ENCODE data around the gene ZNF25.
"Not testable (repeated sequence)": the region's sequence is repeated elsewhere in the genome, so short reads cannot be mapped to it uniquely, and the experiment has no call there.

The ZNF25 gene

GRCh38 chr10:37937864-37938263, 38.6 kb downstream of the ZNF25 start:
- DNase-seq = no peak

- no peak for DNase-seq
Observed at GRCh38 chr10:37934791-37935190, 41.7 kb downstream of the ZNF25 start.

GRCh38 chr10:37930423-37930822, 46.0 kb downstream of the ZNF25 start:
- no peak for DNase-seq

DNA sequence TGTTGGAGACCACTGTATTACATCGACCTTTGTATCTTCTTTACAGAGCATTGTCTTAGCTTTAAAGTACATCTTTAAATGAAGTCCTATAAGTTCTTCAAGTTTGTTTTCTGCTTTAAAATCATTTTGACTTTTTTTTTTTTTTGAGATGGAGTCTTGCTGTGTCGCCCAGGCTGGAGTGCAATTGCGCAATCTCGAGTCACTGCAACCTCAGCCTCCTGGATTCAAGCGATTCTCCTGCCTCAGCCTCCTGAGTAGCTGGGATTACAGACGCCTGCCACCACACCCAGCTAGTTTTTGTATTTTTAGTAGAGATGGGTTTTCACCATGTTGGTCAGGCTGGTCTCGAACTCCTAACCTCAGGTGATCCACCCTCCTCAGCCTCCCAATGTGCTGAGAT, 68.3 kb downstream of the ZNF25 start:
- not testable (repeated sequence) for DNase-seq

DNA sequence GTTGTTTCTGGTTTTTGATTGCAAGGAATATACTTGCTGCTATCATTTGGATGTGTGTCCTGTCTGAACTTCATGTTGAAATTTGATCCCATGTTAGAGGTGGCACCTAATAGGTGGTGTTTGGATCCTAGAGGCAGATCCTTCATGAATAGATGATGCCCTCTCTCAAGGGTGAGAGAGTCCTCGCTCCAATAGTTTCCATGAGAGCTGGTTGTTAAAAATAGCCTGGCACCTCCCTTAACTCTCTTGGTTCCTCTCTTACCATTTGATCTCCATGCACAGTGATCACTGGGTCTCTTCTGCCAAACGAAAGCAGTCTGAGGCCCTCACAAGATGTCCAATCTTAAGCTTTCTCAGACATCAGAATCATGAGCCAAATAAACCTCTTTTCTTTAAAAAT, 70.1 kb downstream of the ZNF25 start:
- no peak for DNase-seq

All from right hindlimb (tissue), 1 donor.